HCT116 (cell line): ENCODE measurements around the gene DOCK3. TPM values are rescaled to one million over a fixed set of nuclear protein-coding genes. Genes with fewer than 3 reads are reported as not detected.
"Not testable (repeated sequence)": the region's sequence is repeated elsewhere in the genome, so short reads cannot be mapped to it uniquely, and the experiment has no call there.

ENCODE experiments used
- ATAC-seq: fragments of 200-7000 bp; cut with Tn5 transposase; 2 replicates; pipeline ENCODE4 v1.9.1; 2020; ENCODE audit warnings: mild to moderate bottlenecking, moderate library complexity
- BruUV-seq: library from RNA; stranded (reverse); fragments of 400-500 nt; replicated peaks from 2 replicates; lab custom pipeline; 2021; lab: Mats Ljungman, UMichigan
- CTCF ChIA-PET: fragments of 300-600 bp; sonication (Branson Sonifier 250); formaldehyde crosslinking; loops from one replicate; lab custom pipeline; 2021; ENCODE audit warnings: antibody characterized with exemption; lab: Charles Lee
- POLR2A ChIA-PET: fragments of 300-600, 350-600 bp; sonication (Branson Sonifier 250); formaldehyde crosslinking; loops from one replicate; lab custom pipeline; 2021; ENCODE audit warnings: antibody characterized with exemption; lab: Charles Lee
- RAD21 ChIA-PET, 2 experiments: fragments of 300-600 bp; sonication (Branson Sonifier 250); formaldehyde crosslinking; loops; one replicate each; lab custom pipeline; 2023; ENCODE audit warnings: low total read pairs in 2 of 2; ENCODE audit not compliant: uncharacterized antibody in 2 of 2, unreplicated experiment in 2 of 2, low non-redundant PET in 1 of 2; lab: Charles Lee
- DNase-seq: peaks from one replicate; pipeline ENCODE4 v3.0.0-alpha.2; 2010; ENCODE audit warnings: low read depth, low spot score
- H2AFZ ChIP-seq: fragments of 200-600 bp; shearing (Covaris generic), sonication (generic); 2 replicates; pipeline ENCODE4 v1.6.1; 2017; ENCODE audit warnings: low read depth, mixed run types, mixed read lengths, antibody characterized with exemption, low read length; ENCODE audit not compliant: poor library complexity, severe bottlenecking
- H3K27ac ChIP-seq: 2 replicates; pipeline ENCODE4 v1.5.1; 2012; ENCODE audit warnings: low read depth, low read length
- H3K27me3 ChIP-seq: fragments of 200-600 bp; sonication (generic); 2 replicates; pipeline ENCODE4 v1.6.1; 2016; ENCODE audit warnings: mixed run types, low read length, mixed read lengths; ENCODE audit not compliant: insufficient read depth
- H3K36me3 ChIP-seq, 2 experiments: fragments of 200-500 bp in 1 of 2; fragments of 200-600 bp in 1 of 2; sonication (Bioruptor generic) in 1 of 2; sonication (generic) in 1 of 2; 2 replicates each; pipeline versions ENCODE4 v1.5.1 to v1.6.1; 2014 to 2016; ENCODE audit warnings: low read length in 2 of 2, inconsistent platforms in 1 of 2, mixed read lengths in 1 of 2, mixed run types in 1 of 2; ENCODE audit not compliant: insufficient read depth in 2 of 2, control insufficient read depth in 1 of 2
- H3K4me1 ChIP-seq, 2 experiments: fragments of 200-600 bp in 1 of 2; sonication (generic) in 1 of 2; 2 replicates each; pipeline versions ENCODE4 v1.5.1 to v1.6.1; 2012 to 2017; ENCODE audit warnings: low read length in 2 of 2, inconsistent platforms in 1 of 2, mild to moderate bottlenecking in 1 of 2, mixed read lengths in 1 of 2, mixed run types in 1 of 2, moderate library complexity in 1 of 2; ENCODE audit not compliant: insufficient read depth in 2 of 2, control insufficient read depth in 1 of 2
- H3K4me2 ChIP-seq: fragments of 200-600 bp; sonication (generic); 2 replicates; pipeline ENCODE4 v1.6.1; 2017; ENCODE audit warnings: mixed run types, low read length, mixed read lengths
- H3K4me3 ChIP-seq, 2 experiments: fragments of 200-600 bp in 1 of 2; sonication (generic) in 1 of 2; replicated peaks in 1 of 2; 2 replicates each; pipeline ENCODE4 v1.5.1; 2011 to 2016; ENCODE audit warnings: low read length in 2 of 2, control low read depth in 1 of 2, low read depth in 1 of 2, mild to moderate bottlenecking in 1 of 2, mixed read lengths in 1 of 2, mixed run types in 1 of 2
- H3K79me2 ChIP-seq: fragments of 200-600 bp; sonication (generic); 2 replicates; pipeline ENCODE4 v1.6.1; 2017; ENCODE audit warnings: mild to moderate bottlenecking, mixed run types, low read length, moderate library complexity, mixed read lengths; ENCODE audit not compliant: insufficient read depth
- H3K9ac ChIP-seq: fragments of 200-600 bp; sonication (generic); 2 replicates; pipeline ENCODE4 v1.6.1; 2016; ENCODE audit warnings: low read length, mixed read lengths
- H3K9me2 ChIP-seq: fragments of 200-600 bp; sonication (generic), shearing (Covaris generic); 2 replicates; pipeline ENCODE4 v1.6.1; 2017; ENCODE audit warnings: mixed run types, mild to moderate bottlenecking, moderate library complexity; ENCODE audit not compliant: insufficient read depth
- H3K9me3 ChIP-seq, 2 experiments: fragments of 200-500 bp in 1 of 2; fragments of 200-600 bp in 1 of 2; sonication (Bioruptor generic) in 1 of 2; sonication (generic) in 1 of 2; 2 replicates each; pipeline ENCODE4 v1.6.1; 2014 to 2017; ENCODE audit warnings: low read length in 2 of 2, mixed read lengths in 2 of 2, inconsistent platforms in 1 of 2, low read depth in 1 of 2, mild to moderate bottlenecking in 1 of 2, mixed run types in 1 of 2, moderate library complexity in 1 of 2; ENCODE audit not compliant: control insufficient read depth in 1 of 2, insufficient read depth in 1 of 2
- H4K20me1 ChIP-seq: fragments of 200-600 bp; sonication (generic), shearing (Covaris generic); 2 replicates; pipeline ENCODE4 v1.6.1; 2017; ENCODE audit warnings: mixed run types, mild to moderate bottlenecking, moderate library complexity; ENCODE audit not compliant: insufficient read depth
- ATF3 ChIP-seq: IDR thresholded peaks from 2 replicates; pipeline ENCODE4 v1.6.1; 2012
- ELF1 ChIP-seq: IDR thresholded peaks from 2 replicates; pipeline ENCODE4 v1.6.1; 2012; ENCODE audit warnings: low read depth, borderline replicate concordance
- EZH2 ChIP-seq: fragments of 200-600 bp; sonication (generic); IDR thresholded peaks from 2 replicates; pipeline ENCODE4 v1.6.1; 2017; ENCODE audit warnings: antibody characterized with exemption, mixed run types
- EZH2phosphoT487 ChIP-seq: fragments of 200-600 bp; IDR thresholded peaks from 2 replicates; pipeline ENCODE4 v1.6.1; 2018; ENCODE audit warnings: antibody characterized with exemption, borderline replicate concordance
- FOSL1 ChIP-seq: IDR thresholded peaks from 2 replicates; pipeline ENCODE4 v1.6.1; 2012; ENCODE audit warnings: low read depth
- JUND ChIP-seq: IDR thresholded peaks from 2 replicates; pipeline ENCODE4 v1.6.1; 2012
- POLR2A ChIP-seq: IDR thresholded peaks from 2 replicates; pipeline ENCODE4 v1.7.0; 2011; ENCODE audit warnings: borderline replicate concordance; ENCODE audit not compliant: insufficient read depth, insufficient read length; ENCODE audit errors: extremely low read depth
- RAD21 ChIP-seq: IDR thresholded peaks from 2 replicates; pipeline ENCODE4 v1.6.1; 2012; ENCODE audit warnings: low read depth, mild to moderate bottlenecking
- SIN3A ChIP-seq: IDR thresholded peaks from 2 replicates; pipeline ENCODE4 v1.6.1; 2012; ENCODE audit warnings: low read depth
- SP1 ChIP-seq: IDR thresholded peaks from 2 replicates; pipeline ENCODE4 v1.6.1; 2012; ENCODE audit warnings: low read depth
- TCF7L2 ChIP-seq: IDR thresholded peaks from 2 replicates; pipeline ENCODE4 v1.7.0; 2011; ENCODE audit warnings: borderline replicate concordance, inconsistent platforms; ENCODE audit not compliant: insufficient read depth, insufficient read length; ENCODE audit errors: extremely low read depth
- YY1 ChIP-seq: IDR thresholded peaks from 2 replicates; pipeline ENCODE4 v1.6.1; 2011; ENCODE audit warnings: low read length, low read depth, moderate library complexity, mild to moderate bottlenecking; ENCODE audit not compliant: insufficient replicate concordance; ENCODE audit errors: extremely low read depth
- ZFX ChIP-seq: fragments of 450-650 bp; IDR thresholded peaks from 2 replicates; pipeline ENCODE4 v1.6.1; 2017
- ZNF274 ChIP-seq: fragments of 200-500 bp; sonication (Bioruptor generic); IDR thresholded peaks from 2 replicates; pipeline ENCODE4 v1.6.1; 2014; ENCODE audit warnings: mild to moderate bottlenecking, low read depth, low read length, inconsistent platforms
- intact Hi-C: fragments of 100-400 bp; cut with micrococcal nuclease; formaldehyde crosslinking; loops from 2 replicates; pipeline ENCODE4 v1.10.0; 2022
- total RNA-seq: library from RNA; stranded (reverse); gene quantifications from one replicate; pipeline ENCODE4 v1.2.1, GENCODE V29; 2021; ENCODE audit not compliant: unreplicated experiment

Gene DOCK3
- total RNA-seq, 1 experiment from 2014 or later, result 4.2 TPM

DNA sequence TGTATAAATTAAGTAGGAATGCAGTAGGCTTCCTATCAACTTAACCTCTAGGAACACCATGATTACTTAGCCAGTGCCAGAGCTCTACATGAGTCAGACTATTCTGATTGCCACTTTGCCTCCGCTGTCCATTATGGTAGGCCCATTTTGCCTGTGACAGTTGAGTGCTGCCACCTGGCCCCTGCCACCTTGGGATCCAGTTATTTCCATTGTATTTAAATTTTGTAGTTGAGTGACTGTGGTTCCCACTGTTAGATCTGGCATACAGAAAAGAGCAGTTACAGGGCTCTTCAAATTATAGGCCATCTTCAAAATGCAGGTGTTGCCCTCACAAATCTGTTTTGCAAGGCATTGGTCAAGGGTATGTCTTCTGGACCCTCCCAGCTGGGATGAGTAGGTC is 456.9 kb downstream of the DOCK3 start:
- CTCF ChIA-PET, H3K27ac ChIP-seq: not testable (repeated sequence)

DNA sequence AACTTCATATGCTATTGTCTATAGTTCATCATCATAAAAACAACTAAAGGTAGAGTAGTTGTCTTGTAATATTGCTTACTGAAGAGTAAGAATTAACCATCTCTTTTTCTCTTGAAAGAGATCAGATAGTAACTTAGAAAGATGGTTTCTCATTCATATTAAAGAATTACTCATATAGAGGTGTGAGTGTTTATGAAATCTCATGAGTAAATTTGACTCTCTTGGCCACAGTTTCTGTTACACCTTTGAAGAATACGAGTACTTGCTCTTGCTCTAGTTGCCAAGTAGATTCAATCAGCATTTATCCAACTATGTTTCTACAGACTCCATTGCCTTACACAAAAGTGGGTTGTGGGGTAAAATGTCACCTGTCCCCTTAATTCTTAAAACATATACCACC is 463.0 kb downstream of the DOCK3 start:
- intact Hi-C loops, result no loop called here
- TF ChIP-seq POLR2A (no peak), RAD21 (no peak), JUND (no peak), EZH2phosphoT487 (no peak), TCF7L2 (no peak), ZFX (no peak), EZH2 (no peak), FOSL1 (no peak), ATF3 (no peak), SP1 (no peak), SIN3A (no peak), ZNF274 (no peak), ELF1 (no peak), YY1 (no peak)
- Histone ChIP-seq H3K9ac (no peak overlapping the region), H3K27ac (no peak overlapping the region), H3K36me3 (no peaks in the 10 kb centered on the region), H3K27me3 (no peaks in the 10 kb centered on the region), H3K4me1 (no peaks in the 10 kb centered on the region), H3K79me2 (no peaks in the 10 kb centered on the region), H3K9me3 (no peaks in the 10 kb centered on the region), H2AFZ (no peak overlapping the region), H3K9me2 (no peaks in the 10 kb centered on the region), H3K4me2 (no peak overlapping the region), H4K20me1 (no peaks in the 10 kb centered on the region), H3K4me3 (no peak overlapping the region)
- ChIA-PET CTCF (no interaction called here), RAD21 (no interaction called here), POLR2A (no interaction called here)
- ATAC-seq (no peak), DNase-seq (no peak)
- BruUV-seq, result no TSS peak

More for the DNA sequence above, 456.9 kb downstream of the DOCK3 start:
- intact Hi-C loops, POLR2A ChIA-PET, H3K27me3 ChIP-seq, ATAC-seq, RAD21 ChIA-PET, H3K79me2 ChIP-seq, H3K36me3 ChIP-seq, H3K4me2 ChIP-seq, DNase-seq, H3K4me3 ChIP-seq, H3K9me2 ChIP-seq, BruUV-seq, H3K9ac ChIP-seq, H2AFZ ChIP-seq, H4K20me1 ChIP-seq, H3K4me1 ChIP-seq, H3K9me3 ChIP-seq: not testable (repeated sequence)
